HepG2 (cell line): ENCODE results near the gene LITAFD. TPM values are rescaled to one million over a fixed set of nuclear protein-coding genes. Genes with fewer than 3 reads are reported as not detected.

Experiments used
- CCAR2 ChIP-seq: fragments of 200-400 bp; formaldehyde crosslinking; optimal IDR thresholded peaks from 2 replicates; pipeline ENCODE3; 2018; ENCODE audit warnings: low read depth, mild to moderate bottlenecking, low read length, moderate library complexity
- ETV6 ChIP-seq: sonication (generic); formaldehyde crosslinking; conservative IDR thresholded peaks from 2 replicates; pipeline ENCODE4 v1.4.0; 2020; ENCODE audit warnings: missing genetic modification reagents
- FLYWCH1 ChIP-seq: sonication (generic); formaldehyde crosslinking; IDR thresholded peaks from 2 replicates; pipeline ENCODE4 v1.8.1; 2023; ENCODE audit warnings: mild to moderate bottlenecking, missing genetic modification reagents
- MIER3 ChIP-seq: IDR thresholded peaks from 2 replicates; pipeline ENCODE4 v1.6.1; 2016; ENCODE audit warnings: missing compliant biosample characterization, borderline replicate concordance
- RBM22 ChIP-seq: fragments of 200-400 bp; formaldehyde crosslinking; optimal IDR thresholded peaks from 2 replicates; pipeline ENCODE3; 2017; ENCODE audit warnings: mild to moderate bottlenecking, low read length, moderate library complexity
- RELA ChIP-seq: sonication (generic); formaldehyde crosslinking; IDR thresholded peaks from 2 replicates; pipeline ENCODE4 v1.4.0; 2020; ENCODE audit warnings: missing genetic modification reagents
- SP4 ChIP-seq: sonication (generic); formaldehyde crosslinking; IDR thresholded peaks from 2 replicates; pipeline ENCODE4 v1.8.1; 2023; ENCODE audit warnings: mild to moderate bottlenecking, missing genetic modification reagents
- TP53 ChIP-seq: sonication (generic); formaldehyde crosslinking; conservative IDR thresholded peaks from 2 replicates; pipeline ENCODE4 v1.4.0; 2020; ENCODE audit warnings: missing genetic modification reagents
- ZFP41 ChIP-seq: sonication (generic); formaldehyde crosslinking; IDR thresholded peaks from 2 replicates; pipeline ENCODE4 v1.4.0; 2020; ENCODE audit warnings: mild to moderate bottlenecking, missing genetic modification reagents, borderline replicate concordance
- ZNF224 ChIP-seq: sonication (generic); formaldehyde crosslinking; IDR thresholded peaks from 2 replicates; pipeline ENCODE4 v1.5.0; 2020; ENCODE audit warnings: mild to moderate bottlenecking, missing genetic modification reagents
- ZNF282 ChIP-seq: fragments of 450-650 bp; IDR thresholded peaks from 2 replicates; pipeline ENCODE4 v1.6.1; 2018; ENCODE audit not compliant: partially characterized antibody
- ZNF530 ChIP-seq: sonication (generic); formaldehyde crosslinking; IDR thresholded peaks from 2 replicates; pipeline ENCODE4 v1.5.0; 2020; ENCODE audit warnings: low read depth, mild to moderate bottlenecking, missing genetic modification reagents
- ZNF781 ChIP-seq: sonication (generic); formaldehyde crosslinking; IDR thresholded peaks from 2 replicates; pipeline ENCODE4 v1.5.1; 2020; ENCODE audit warnings: borderline replicate concordance, mild to moderate bottlenecking, missing genetic modification reagents; ENCODE audit errors: not compliant biosample characterization
- ZNF839 ChIP-seq: sonication (generic); formaldehyde crosslinking; IDR thresholded peaks from 2 replicates; pipeline ENCODE4 v1.4.0; 2020; ENCODE audit warnings: missing genetic modification reagents, mild to moderate bottlenecking, borderline replicate concordance
- polyA plus RNA-seq, 8 experiments: library from polyadenylated mRNA; depleted of rRNA in 3 of 8; stranded (reverse) in 7 of 8; unstranded in 1 of 8; fragments of >200 nt; fragmentation: Illumina TruSeq in 4 of 8; extraction: Trizol in 4 of 8; gene quantifications; 2 replicates each; pipeline versions ENCODE4 v1.2.1 to v1.2.3, GENCODE V29; 2011 to 2016; ENCODE audit warnings: low read depth in 4 of 8, missing spikeins in 1 of 8, mixed read lengths in 1 of 8; ENCODE audit not compliant: insufficient read depth in 1 of 8
- total RNA-seq, 5 experiments: library from RNA; depleted of rRNA; stranded (reverse); fragments of >200 nt; fragmentation: Illumina TruSeq; extraction: Trizol; gene quantifications; 2 replicates each; pipeline ENCODE4 v1.2.3, GENCODE V29; 2016; ENCODE audit warnings: low read depth in 1 of 5
- TF ChIP-seq, protein P1 (sequence below): IDR thresholded peaks from 2 replicates; pipeline ENCODE4 v1.6.1; 2016; ENCODE audit warnings: low read depth, missing genetic modification reagents, missing compliant biosample characterization
- TF ChIP-seq, protein P2 (sequence below): sonication (generic); formaldehyde crosslinking; IDR thresholded peaks from 2 replicates; pipeline ENCODE4 v1.5.0; 2020; ENCODE audit warnings: missing genetic modification reagents, mild to moderate bottlenecking, borderline replicate concordance
- TF ChIP-seq, protein P3 (sequence below): sonication (generic); formaldehyde crosslinking; IDR thresholded peaks from 2 replicates; pipeline ENCODE4 v1.4.0; 2020; ENCODE audit warnings: missing genetic modification reagents, borderline replicate concordance
- TF ChIP-seq, protein P4 (sequence below), 2 experiments: IDR thresholded peaks; 2 replicates each; pipeline ENCODE4 v1.6.1; 2011 to 2012; ENCODE audit warnings: low read length in 2 of 2, borderline replicate concordance in 1 of 2, low read depth in 1 of 2, mild to moderate bottlenecking in 1 of 2, moderate library complexity in 1 of 2

LITAFD gene
- total and polyA plus RNA-seq, 2 of the 13 experiments (the other 11 are each of a cell fraction or from before 2014, with no cell fraction given), result not detected

DNA sequence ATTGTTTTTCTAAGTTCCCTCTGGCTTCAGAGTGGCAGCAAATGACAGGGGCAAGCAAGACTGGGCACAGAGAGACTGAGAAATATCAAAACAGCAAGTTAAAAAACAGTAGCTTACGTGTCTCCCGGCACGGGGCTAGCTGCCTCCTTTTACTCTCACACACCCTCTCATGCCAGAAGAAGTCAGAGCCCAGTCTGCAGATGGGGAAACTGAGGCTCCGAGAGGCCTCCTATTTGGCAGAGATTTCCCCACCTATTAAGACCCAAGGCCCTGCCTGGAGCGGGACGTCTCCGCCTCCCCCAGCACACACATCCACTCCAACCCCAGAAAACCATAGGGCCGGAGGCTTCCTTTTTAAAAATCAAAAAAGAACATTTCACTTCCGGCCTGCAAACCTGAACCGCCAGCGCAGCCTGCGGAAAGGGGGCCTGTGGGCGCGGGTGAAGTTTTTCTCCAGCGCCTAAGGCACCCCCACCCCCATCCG, 14.2 kb upstream of the LITAFD start (continued):
- TF ChIP-seq, protein P1, sequence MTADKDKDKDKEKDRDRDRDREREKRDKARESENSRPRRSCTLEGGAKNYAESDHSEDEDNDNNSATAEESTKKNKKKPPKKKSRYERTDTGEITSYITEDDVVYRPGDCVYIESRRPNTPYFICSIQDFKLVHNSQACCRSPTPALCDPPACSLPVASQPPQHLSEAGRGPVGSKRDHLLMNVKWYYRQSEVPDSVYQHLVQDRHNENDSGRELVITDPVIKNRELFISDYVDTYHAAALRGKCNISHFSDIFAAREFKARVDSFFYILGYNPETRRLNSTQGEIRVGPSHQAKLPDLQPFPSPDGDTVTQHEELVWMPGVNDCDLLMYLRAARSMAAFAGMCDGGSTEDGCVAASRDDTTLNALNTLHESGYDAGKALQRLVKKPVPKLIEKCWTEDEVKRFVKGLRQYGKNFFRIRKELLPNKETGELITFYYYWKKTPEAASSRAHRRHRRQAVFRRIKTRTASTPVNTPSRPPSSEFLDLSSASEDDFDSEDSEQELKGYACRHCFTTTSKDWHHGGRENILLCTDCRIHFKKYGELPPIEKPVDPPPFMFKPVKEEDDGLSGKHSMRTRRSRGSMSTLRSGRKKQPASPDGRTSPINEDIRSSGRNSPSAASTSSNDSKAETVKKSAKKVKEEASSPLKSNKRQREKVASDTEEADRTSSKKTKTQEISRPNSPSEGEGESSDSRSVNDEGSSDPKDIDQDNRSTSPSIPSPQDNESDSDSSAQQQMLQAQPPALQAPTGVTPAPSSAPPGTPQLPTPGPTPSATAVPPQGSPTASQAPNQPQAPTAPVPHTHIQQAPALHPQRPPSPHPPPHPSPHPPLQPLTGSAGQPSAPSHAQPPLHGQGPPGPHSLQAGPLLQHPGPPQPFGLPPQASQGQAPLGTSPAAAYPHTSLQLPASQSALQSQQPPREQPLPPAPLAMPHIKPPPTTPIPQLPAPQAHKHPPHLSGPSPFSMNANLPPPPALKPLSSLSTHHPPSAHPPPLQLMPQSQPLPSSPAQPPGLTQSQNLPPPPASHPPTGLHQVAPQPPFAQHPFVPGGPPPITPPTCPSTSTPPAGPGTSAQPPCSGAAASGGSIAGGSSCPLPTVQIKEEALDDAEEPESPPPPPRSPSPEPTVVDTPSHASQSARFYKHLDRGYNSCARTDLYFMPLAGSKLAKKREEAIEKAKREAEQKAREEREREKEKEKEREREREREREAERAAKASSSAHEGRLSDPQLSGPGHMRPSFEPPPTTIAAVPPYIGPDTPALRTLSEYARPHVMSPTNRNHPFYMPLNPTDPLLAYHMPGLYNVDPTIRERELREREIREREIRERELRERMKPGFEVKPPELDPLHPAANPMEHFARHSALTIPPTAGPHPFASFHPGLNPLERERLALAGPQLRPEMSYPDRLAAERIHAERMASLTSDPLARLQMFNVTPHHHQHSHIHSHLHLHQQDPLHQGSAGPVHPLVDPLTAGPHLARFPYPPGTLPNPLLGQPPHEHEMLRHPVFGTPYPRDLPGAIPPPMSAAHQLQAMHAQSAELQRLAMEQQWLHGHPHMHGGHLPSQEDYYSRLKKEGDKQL (CRISPR knock-in tag), result no peak
- TF ChIP-seq ZFP41 (CRISPR knock-in tag) (no peak), SP4 (CRISPR knock-in tag) (no peak), ZNF224 (CRISPR knock-in tag) (no peak), FLYWCH1 (CRISPR knock-in tag) (no peak), CCAR2 (no peak), ZNF781 (CRISPR knock-in tag) (no peak), ZNF839 (no peak), ZNF530 (no peak), TP53 (CRISPR knock-in tag) (no peak), ZNF282 (no peak), ETV6 (CRISPR knock-in tag) (no peak), RELA (CRISPR knock-in tag) (no peak), RBM22 (no peak), MIER3 (CRISPR knock-in tag) (no peak)
- TF ChIP-seq, protein P2, sequence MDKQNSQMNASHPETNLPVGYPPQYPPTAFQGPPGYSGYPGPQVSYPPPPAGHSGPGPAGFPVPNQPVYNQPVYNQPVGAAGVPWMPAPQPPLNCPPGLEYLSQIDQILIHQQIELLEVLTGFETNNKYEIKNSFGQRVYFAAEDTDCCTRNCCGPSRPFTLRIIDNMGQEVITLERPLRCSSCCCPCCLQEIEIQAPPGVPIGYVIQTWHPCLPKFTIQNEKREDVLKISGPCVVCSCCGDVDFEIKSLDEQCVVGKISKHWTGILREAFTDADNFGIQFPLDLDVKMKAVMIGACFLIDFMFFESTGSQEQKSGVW (CRISPR knock-in tag), result no peak; the same call in 1 of the 2 replicates
- TF ChIP-seq, protein P3, sequence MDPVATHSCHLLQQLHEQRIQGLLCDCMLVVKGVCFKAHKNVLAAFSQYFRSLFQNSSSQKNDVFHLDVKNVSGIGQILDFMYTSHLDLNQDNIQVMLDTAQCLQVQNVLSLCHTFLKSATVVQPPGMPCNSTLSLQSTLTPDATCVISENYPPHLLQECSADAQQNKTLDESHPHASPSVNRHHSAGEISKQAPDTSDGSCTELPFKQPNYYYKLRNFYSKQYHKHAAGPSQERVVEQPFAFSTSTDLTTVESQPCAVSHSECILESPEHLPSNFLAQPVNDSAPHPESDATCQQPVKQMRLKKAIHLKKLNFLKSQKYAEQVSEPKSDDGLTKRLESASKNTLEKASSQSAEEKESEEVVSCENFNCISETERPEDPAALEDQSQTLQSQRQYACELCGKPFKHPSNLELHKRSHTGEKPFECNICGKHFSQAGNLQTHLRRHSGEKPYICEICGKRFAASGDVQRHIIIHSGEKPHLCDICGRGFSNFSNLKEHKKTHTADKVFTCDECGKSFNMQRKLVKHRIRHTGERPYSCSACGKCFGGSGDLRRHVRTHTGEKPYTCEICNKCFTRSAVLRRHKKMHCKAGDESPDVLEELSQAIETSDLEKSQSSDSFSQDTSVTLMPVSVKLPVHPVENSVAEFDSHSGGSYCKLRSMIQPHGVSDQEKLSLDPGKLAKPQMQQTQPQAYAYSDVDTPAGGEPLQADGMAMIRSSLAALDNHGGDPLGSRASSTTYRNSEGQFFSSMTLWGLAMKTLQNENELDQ (CRISPR knock-in tag), result no peak
- TF ChIP-seq, protein P4, sequence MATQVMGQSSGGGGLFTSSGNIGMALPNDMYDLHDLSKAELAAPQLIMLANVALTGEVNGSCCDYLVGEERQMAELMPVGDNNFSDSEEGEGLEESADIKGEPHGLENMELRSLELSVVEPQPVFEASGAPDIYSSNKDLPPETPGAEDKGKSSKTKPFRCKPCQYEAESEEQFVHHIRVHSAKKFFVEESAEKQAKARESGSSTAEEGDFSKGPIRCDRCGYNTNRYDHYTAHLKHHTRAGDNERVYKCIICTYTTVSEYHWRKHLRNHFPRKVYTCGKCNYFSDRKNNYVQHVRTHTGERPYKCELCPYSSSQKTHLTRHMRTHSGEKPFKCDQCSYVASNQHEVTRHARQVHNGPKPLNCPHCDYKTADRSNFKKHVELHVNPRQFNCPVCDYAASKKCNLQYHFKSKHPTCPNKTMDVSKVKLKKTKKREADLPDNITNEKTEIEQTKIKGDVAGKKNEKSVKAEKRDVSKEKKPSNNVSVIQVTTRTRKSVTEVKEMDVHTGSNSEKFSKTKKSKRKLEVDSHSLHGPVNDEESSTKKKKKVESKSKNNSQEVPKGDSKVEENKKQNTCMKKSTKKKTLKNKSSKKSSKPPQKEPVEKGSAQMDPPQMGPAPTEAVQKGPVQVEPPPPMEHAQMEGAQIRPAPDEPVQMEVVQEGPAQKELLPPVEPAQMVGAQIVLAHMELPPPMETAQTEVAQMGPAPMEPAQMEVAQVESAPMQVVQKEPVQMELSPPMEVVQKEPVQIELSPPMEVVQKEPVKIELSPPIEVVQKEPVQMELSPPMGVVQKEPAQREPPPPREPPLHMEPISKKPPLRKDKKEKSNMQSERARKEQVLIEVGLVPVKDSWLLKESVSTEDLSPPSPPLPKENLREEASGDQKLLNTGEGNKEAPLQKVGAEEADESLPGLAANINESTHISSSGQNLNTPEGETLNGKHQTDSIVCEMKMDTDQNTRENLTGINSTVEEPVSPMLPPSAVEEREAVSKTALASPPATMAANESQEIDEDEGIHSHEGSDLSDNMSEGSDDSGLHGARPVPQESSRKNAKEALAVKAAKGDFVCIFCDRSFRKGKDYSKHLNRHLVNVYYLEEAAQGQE (IDR thresholded peaks at IDR 0.05; ENCODE audit: borderline replicate concordance in 1 of 2, low read depth in 1 of 2, low read length in 2 of 2), result no peak
